Tracheal epithelial cell (primary cell): ENCODE results near the gene MMEL1. TPM values are rescaled to one million over a fixed set of nuclear protein-coding genes. Genes with fewer than 3 reads are reported as not detected.

Experiments used
- total RNA-seq: library from RNA; depleted of rRNA; stranded (reverse); fragments of >200 nt; gene quantifications from 2 replicates; pipeline ENCODE4 v1.2.1, GENCODE V29; 2014

Gene MMEL1
- 0.96 TPM in 1 of 2 replicates, not detected in the other for total RNA-seq

GRCh38 chr1:2632561-2633361 is at the start of gene MMEL1:
MMEL1 (minus strand) TSS chr1:2633016; CDS start chr1:2629484, 3,532 bp downstream.

GRCh38 chr1:2586154-2587070 is 46.4 kb downstream of the MMEL1 start, which contains the start of gene PRXL2B:
PRXL2B (plus strand) TSS chr1:2586777; CDS start chr1:2586886, 109 bp downstream.

GRCh38 chr1:2556277-2556677 is 76.5 kb downstream of the MMEL1 start, which contains the start of gene TNFRSF14:
TNFRSF14 (plus strand) TSS chr1:2556371; CDS start chr1:2556665, 294 bp downstream.

Other genes starting within 250 kb of the MMEL1 start
- gene MORN1, start 241.5 kb downstream of the MMEL1 start, total RNA-seq = 4.9 and 7.2 TPM in 2 replicates
- gene RER1, start 241.2 kb downstream of the MMEL1 start, total RNA-seq = 59.8 and 66.5 TPM in 2 replicates
- gene PEX10, start 220.5 kb downstream of the MMEL1 start, total RNA-seq = 36.4 and 44.1 TPM in 2 replicates
- gene PLCH2, start 156.7 kb downstream of the MMEL1 start, total RNA-seq = 91.0 and 107 TPM in 2 replicates
- gene PANK4, start 106.4 kb downstream of the MMEL1 start, total RNA-seq = 29.6 and 41.1 TPM in 2 replicates
- 2.2 and 5.1 TPM in 2 replicates for gene HES5, start 102.8 kb downstream of the MMEL1 start, total RNA-seq
- gene TNFRSF14, start 76.6 kb downstream of the MMEL1 start, total RNA-seq = 16.0 and 22.7 TPM in 2 replicates
- gene PRXL2B, start 46.2 kb downstream of the MMEL1 start, total RNA-seq = 10.0 and 12.8 TPM in 2 replicates
- under 0.01 TPM in 2 replicates for gene TTC34, start 168.7 kb upstream of the MMEL1 start, total RNA-seq